DMS 273 (cell line): Measurements from ENCODE around the gene SP9.
"Not testable (repeated sequence)": the region's sequence is repeated elsewhere in the genome, so short reads cannot be mapped to it uniquely, and the experiment has no call there.

ENCODE experiments used
- DNase-seq: peaks from one replicate; lab custom pipeline; 2025; ENCODE audit not compliant: unreplicated experiment; lab: John Stamatoyannopoulos, UW

The SP9 gene

GRCh38 chr2:174344716-174345461 lies 10.1 kb downstream of the SP9 start:
- peak; percentile 78 for DNase-seq

GRCh38 chr2:174350018-174350417 lies 15.3 kb downstream of the SP9 start:
- DNase-seq: peak; percentile 51

- DNase-seq: no peak
These were observed 15.9 kb downstream of the SP9 start for GRCh38 chr2:174350593-174351181.

DNA sequence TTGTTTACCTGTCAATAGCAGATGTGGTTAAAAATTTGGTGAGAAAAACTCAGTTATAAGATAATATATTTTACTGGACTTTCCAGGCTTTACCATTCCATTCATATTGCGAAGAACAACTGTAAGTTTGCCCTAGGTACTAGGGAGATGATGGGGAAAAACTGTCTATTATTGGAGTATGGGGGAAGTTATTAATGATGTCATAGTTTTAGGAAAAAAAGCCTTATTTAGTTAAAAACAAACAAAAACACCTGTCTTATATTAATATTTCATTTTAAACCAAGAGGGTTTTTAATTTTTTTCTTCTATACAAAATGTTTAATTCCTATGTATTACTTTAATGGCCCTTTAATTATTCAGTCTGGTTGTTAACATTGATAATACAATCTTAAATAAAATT lies 18.2 kb downstream of the SP9 start:
- no peak for DNase-seq

- no peak for DNase-seq
These were observed 21.6 kb downstream of the SP9 start for GRCh38 chr2:174356347-174356746.

DNA sequence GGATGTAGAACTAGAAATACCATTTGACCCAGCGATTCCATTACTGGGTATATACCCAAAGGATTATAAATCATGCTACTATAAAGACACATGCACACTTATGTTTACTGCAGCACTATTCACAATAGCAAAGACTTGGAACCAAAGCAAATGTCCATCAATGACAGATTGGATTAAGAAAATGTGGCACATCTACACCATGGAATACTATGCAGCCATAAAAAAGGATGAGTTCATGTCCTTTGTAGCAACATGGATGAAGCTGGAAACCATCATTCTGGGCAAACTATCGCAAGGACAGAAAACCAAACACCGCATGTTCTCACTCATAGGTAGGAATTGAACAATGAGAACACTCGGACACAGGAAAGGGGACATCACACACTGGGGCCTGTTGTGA lies 24.9 kb downstream of the SP9 start:
- not testable (repeated sequence) for DNase-seq

DNA sequence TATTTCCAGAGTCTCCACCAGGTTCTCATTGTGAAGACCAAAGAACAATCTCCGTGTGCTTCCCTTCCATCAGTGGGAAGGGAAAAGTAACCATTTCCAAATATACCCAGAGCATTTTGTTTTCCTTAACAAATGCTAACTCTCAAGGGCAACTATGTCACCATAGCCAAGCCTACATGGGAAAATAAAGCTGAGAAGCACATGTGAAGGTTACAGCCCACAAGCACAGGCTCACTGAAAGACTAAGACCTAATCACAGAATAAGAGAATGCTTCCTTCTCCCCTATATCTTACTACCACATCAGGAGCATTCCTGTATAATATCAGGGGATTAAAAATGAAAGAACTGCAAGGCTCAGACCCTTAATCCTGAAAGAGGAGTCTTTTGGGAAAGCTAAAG lies 28.2 kb downstream of the SP9 start:
- DNase-seq: no peak

GRCh38 chr2:174363492-174364225 lies 28.9 kb downstream of the SP9 start:
- DNase-seq: not testable (repeated sequence)

GRCh38 chr2:174364628-174365027 lies 29.9 kb downstream of the SP9 start:
- no peak for DNase-seq

GRCh38 chr2:174365571-174365970 lies 30.8 kb downstream of the SP9 start:
- DNase-seq: no peak

DNA sequence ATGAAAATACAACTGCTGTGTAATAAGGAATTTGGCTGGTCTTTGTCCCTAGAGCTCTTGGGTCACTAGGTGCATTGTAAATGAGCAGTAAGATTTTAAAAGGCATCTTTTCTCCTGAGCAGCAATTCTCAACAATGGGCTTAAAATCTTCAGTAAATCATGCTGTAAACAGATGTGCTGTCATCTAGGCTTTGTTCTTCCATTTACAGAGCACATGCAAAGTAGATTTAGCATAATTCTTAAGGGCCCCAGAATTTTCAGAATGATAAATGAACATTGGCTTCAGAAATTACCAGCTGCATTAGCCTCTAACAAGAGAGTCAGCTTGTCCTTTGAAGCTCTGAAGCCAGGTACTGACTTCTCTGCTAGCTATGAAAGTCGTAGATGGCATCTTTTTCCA lies 33.9 kb downstream of the SP9 start:
- no peak for DNase-seq

GRCh38 chr2:174376967-174377366 lies 42.2 kb downstream of the SP9 start:
- DNase-seq: no peak

- DNase-seq: no peak
These were observed 49.0 kb downstream of the SP9 start for GRCh38 chr2:174383796-174384195.

DNA sequence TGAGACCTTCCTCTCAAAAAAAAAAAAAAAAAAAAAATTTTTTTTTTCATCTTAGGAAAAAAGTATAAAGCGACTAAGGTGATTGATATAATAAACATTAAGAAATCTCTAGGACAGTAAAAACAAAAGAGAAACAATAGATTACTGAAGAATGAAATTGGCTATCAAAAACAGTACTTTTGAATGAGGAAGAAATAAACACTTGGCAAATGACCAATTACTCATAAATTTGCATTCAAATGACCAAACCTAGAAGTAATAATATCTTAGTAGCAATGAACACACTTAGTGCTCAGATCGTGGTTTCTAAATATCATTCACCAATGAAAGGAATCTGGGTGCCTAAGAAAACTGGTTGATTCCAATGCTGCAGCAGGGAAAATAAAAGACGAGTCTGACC lies 50.4 kb downstream of the SP9 start:
- DNase-seq: no peak
